Measurements from ENCODE around the gene CRYGN. TPM values are rescaled to one million over a fixed set of nuclear protein-coding genes. Genes with fewer than 3 reads are reported as not detected.

Gene CRYGN
- total RNA-seq, 1 donor from 2014 or later = not detected

DNA sequence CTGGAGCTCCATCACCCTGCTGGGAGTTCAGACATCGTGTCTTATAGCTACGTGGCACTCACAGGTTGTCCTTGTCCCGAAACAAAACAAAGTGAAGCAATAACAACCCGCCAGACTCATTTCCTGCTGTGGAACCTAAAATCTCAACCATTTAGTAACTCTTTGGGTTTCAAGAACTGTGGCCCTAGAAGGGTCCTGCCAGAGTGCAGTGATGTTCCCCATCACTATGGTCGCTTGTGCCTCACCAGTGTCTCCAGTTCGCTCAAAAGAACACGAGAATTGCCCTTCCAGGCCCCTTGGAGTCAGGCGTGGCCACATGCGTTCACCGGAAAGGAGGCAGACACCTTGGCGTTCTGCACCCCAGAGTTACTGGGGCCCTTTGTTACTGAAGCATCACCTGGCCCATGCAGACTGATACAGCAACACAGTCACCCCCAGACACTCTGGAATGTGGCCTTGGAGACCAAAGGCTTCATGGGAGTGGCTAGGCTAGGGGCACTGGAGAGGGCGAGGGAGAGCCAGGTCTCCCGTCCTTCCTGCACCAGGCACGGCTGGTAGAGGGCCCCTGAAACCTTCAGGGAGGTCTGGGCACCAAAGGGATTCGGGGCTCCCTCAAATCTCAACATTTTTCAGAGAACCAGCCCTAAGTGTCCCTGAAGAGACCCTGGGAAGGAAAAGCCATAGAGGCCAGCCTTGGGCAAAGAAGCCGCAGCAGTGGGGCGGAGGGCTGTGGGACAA, 908 bp downstream of the CRYGN start:
- Mint-ChIP-seq H3K4me3 (no peak overlapping the region), H3K36me3 (ENCODE audit: low read depth) (no peaks in the 10 kb centered on the region), H3K9me3 (no peaks in the 10 kb centered on the region), H3K27ac (no peak overlapping the region), H3K27me3 (peaks cover 33% of the 10 kb centered on the region), H3K4me1 (peaks cover 3% of the 10 kb centered on the region)
- intact Hi-C loops (cut with micrococcal nuclease) = no loop called here
- DNase-seq = no peak
- TF ChIP-seq, protein P1, sequence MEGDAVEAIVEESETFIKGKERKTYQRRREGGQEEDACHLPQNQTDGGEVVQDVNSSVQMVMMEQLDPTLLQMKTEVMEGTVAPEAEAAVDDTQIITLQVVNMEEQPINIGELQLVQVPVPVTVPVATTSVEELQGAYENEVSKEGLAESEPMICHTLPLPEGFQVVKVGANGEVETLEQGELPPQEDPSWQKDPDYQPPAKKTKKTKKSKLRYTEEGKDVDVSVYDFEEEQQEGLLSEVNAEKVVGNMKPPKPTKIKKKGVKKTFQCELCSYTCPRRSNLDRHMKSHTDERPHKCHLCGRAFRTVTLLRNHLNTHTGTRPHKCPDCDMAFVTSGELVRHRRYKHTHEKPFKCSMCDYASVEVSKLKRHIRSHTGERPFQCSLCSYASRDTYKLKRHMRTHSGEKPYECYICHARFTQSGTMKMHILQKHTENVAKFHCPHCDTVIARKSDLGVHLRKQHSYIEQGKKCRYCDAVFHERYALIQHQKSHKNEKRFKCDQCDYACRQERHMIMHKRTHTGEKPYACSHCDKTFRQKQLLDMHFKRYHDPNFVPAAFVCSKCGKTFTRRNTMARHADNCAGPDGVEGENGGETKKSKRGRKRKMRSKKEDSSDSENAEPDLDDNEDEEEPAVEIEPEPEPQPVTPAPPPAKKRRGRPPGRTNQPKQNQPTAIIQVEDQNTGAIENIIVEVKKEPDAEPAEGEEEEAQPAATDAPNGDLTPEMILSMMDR (IDR thresholded peaks at IDR 0.05) = no peak
- no peak for ATAC-seq (ENCODE audit: low read depth)
- ChIA-PET CTCF (no interaction called here), POLR2A (no interaction called here)

DNA sequence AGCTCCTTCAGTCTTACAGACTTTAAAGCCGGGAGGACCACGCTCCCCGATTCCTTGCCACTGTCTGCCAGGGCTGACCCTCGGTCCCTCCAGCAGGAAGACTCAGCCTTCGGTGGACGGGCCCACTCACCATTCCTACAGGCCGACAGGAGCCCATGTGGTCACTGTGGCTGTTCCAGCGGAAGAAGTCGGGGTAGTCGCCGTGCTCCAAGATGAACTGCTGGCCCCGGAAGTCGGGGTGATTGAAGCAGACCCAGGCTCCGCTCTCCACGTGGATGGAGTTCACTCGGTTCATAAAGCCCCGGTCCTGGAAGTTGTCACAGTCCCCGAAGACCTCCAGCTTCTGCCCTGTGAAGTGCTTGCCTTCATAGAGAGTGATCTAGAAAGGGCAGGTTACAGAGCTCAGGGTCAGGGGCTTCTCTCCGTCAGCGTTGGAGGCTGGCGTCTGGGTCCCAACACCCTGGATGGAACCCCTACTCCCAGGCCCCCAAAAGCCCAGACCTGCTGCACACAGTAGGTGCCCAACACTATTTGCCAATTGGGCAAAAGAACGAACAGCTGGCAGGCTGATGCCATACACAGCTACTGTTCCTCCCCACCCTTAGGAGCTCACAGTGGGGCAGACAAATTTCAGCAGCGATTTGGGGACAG, 1.9 kb downstream of the CRYGN start:
- CTCF ChIA-PET = interaction anchor here (0.6 to 1.0 kb wide), 2 partner anchors 10 to 76 kb away, joined by 3 to 4 read pairs; no protein-coding TSS in a partner anchor
- H3K27me3 Mint-ChIP-seq = peaks cover 29% of the 10 kb centered on the region

DNA sequence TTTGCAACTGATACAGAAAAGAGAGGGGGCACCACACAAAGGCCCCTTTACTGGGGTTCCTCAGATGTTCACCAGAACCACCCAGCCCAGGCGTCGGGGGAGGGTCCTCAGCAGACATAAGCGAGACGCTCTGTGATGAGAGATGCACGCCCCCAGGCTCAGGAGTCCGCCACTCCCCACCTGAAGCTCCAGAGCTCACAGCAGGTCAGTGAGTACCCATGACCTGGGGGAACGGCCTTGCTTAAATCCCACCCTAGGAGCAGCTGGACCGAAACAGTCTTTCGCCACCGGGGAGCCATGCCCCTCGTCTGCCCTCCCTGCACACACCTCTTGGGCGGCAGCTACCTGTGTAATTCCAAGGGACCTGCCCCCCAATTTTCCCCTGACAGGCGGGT, 2.8 kb downstream of the CRYGN start:
- no peak overlapping the region for H3K27ac Mint-ChIP-seq

More for the DNA sequence above, 1.9 kb downstream of the CRYGN start:
- Mint-ChIP-seq H3K4me3 (no peak overlapping the region), H3K36me3 (ENCODE audit: low read depth) (no peaks in the 10 kb centered on the region), H3K9me3 (no peaks in the 10 kb centered on the region), H3K4me1 (peaks cover 5% of the 10 kb centered on the region), H3K27ac (no peak overlapping the region)
- POLR2A ChIA-PET = no interaction called here
- DNase-seq (no peak), ATAC-seq (ENCODE audit: low read depth) (no peak)
- TF ChIP-seq, protein P1 (IDR thresholded peaks at IDR 0.05) = no peak
- intact Hi-C loops (cut with micrococcal nuclease) = no loop called here

DNA sequence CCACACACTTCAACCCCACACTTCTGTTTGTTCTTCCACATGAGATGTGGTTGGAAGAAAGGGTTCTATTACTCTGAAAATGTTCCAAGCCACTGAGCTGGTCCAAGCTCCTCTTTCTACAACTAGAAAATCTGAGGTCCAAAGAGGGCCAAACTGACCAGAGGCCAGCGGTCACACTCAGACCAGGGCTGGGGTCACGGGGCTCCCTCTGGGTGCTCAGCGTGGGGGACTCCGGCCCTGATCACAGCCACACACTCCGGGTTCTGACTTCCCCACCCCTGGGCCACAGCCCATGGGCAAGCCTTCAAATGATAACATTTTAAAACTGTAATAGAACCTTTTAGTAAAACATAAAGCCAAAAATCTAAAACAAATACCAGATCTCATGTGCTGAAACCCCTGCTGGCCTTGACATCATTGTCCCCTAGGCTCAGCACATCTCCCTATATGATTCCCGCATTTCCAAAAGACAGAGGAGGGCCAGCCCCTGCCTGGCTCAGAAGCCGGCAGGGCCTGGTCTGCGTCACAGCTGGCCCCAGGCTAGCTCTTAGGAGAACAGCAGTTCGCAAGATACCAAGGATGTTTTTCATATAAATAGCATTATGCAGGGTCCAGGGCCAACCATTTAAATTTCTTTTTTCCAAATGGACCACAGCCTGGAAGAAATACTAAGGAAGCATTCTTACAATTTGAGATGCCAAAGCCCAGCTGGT, 3.3 kb downstream of the CRYGN start:
- Mint-ChIP-seq H3K4me3 (no peak overlapping the region), H3K36me3 (ENCODE audit: low read depth) (no peaks in the 10 kb centered on the region), H3K4me1 (peaks cover 9% of the 10 kb centered on the region), H3K27ac (no peak overlapping the region), H3K27me3 (peaks cover 25% of the 10 kb centered on the region), H3K9me3 (no peaks in the 10 kb centered on the region)
- DNase-seq (no peak), ATAC-seq (ENCODE audit: low read depth) (no peak)
- CTCF ChIA-PET = no interaction called here
- intact Hi-C loops (cut with micrococcal nuclease) = no loop called here
- TF ChIP-seq, protein P1 (IDR thresholded peaks at IDR 0.05) = no peak
- POLR2A ChIA-PET = no interaction called here

More for the DNA sequence above, 2.8 kb downstream of the CRYGN start:
- DNase-seq (no peak), ATAC-seq (ENCODE audit: low read depth) (no peak)
- no peaks in the 10 kb centered on the region for H3K9me3 Mint-ChIP-seq
- CTCF ChIA-PET = interaction anchor here (1.0 kb wide), 1 partner anchor 11 kb away, joined by 4 read pairs; no protein-coding TSS in a partner anchor
- POLR2A ChIA-PET = no interaction called here
- TF ChIP-seq, protein P1 (IDR thresholded peaks at IDR 0.05) = no peak
- no peaks in the 10 kb centered on the region for H3K36me3 Mint-ChIP-seq (ENCODE audit: low read depth)
- peaks cover 25% of the 10 kb centered on the region for H3K27me3 Mint-ChIP-seq
- H3K4me3 Mint-ChIP-seq = no peak overlapping the region
- intact Hi-C loops (cut with micrococcal nuclease) = no loop called here
- H3K4me1 Mint-ChIP-seq = peaks cover 9% of the 10 kb centered on the region

DNA sequence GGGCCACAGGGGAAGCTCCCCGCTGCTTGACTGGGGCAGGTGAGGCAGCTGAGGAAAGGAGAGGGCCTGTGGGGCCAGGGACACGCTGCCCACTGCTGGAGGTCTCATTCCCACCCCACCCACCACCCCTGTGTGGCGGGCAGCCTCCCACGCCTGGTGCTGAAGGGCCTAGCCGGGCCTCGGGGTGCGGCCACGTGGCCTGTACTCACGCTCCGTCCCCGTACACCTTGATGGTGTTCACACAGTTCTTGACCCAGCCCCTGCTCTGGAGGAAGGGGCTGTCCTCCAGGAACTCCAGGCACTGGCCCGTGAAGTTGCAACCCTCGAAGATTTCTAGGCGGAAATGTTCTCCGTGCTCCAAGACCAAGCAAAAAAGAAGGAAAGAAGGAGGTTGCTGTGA, 4.0 kb downstream of the CRYGN start:
- no peaks in the 10 kb centered on the region for H3K36me3 Mint-ChIP-seq (ENCODE audit: low read depth)
- ChIA-PET CTCF (no interaction called here), POLR2A (no interaction called here)
- H3K27ac Mint-ChIP-seq = no peak overlapping the region
- DNase-seq (no peak), ATAC-seq (ENCODE audit: low read depth) (no peak)
- no peak overlapping the region for H3K4me3 Mint-ChIP-seq
- no peaks in the 10 kb centered on the region for H3K9me3 Mint-ChIP-seq
- TF ChIP-seq, protein P1 (IDR thresholded peaks at IDR 0.05) = no peak
- H3K4me1 Mint-ChIP-seq = peaks cover 6% of the 10 kb centered on the region
- peaks cover 19% of the 10 kb centered on the region for H3K27me3 Mint-ChIP-seq
- intact Hi-C loops (cut with micrococcal nuclease) = no loop called here
